HL-60 (cell line): ENCODE results near the gene NATD1.

Experiments
- DNase-seq, 2 experiments: peaks; one replicate each; pipeline ENCODE4 v3.0.0-alpha.2; 2010 to 2020; ENCODE audit warnings: low read depth in 1 of 2, low spot score in 1 of 2
- H3K27ac ChIP-seq: fragments of 250-450 bp; sonication (Bioruptor Pico); replicated peaks from 2 replicates; pipeline ENCODE4 v1.5.1; 2020; ENCODE audit warnings: mild to moderate bottlenecking, moderate library complexity
- H3K27me3 ChIP-seq: fragments of 250-450 bp; sonication (Bioruptor Pico); 2 replicates; pipeline ENCODE4 v1.5.1; 2021; ENCODE audit warnings: mild to moderate bottlenecking, moderate library complexity; ENCODE audit not compliant: insufficient read depth, poor library complexity, severe bottlenecking
- H3K4me3 ChIP-seq: replicated peaks from 2 replicates; pipeline ENCODE4 v1.5.1; 2011; ENCODE audit warnings: mild to moderate bottlenecking, control low read depth, low read length; ENCODE audit not compliant: insufficient read depth
- GABPA ChIP-seq: IDR thresholded peaks from 2 replicates; pipeline ENCODE4 v1.6.1; 2012; ENCODE audit warnings: low read depth
- POLR2AphosphoS5 ChIP-seq: IDR thresholded peaks from 2 replicates; pipeline ENCODE4 v1.6.1; 2012; ENCODE audit warnings: low read depth
- REST ChIP-seq: IDR thresholded peaks from 2 replicates; pipeline ENCODE4 v1.6.1; 2012; ENCODE audit warnings: low read depth; ENCODE audit not compliant: insufficient replicate concordance
- SPI1 ChIP-seq: IDR thresholded peaks from 2 replicates; pipeline ENCODE4 v1.6.1; 2012; ENCODE audit warnings: low read depth, mild to moderate bottlenecking, borderline replicate concordance
- TF ChIP-seq, protein P1 (sequence below): IDR thresholded peaks from one replicate; pipeline ENCODE4 v1.5.1; 2011; ENCODE audit warnings: low read length, control low read depth, inconsistent platforms; ENCODE audit not compliant: insufficient read depth

The NATD1 gene

GRCh38 chr17:21299981-21300600 is 46.9 kb upstream of the NATD1 start:
- Histone ChIP-seq H3K27me3 (no peaks in the 10 kb centered on the region), H3K4me3 (no peak overlapping the region), H3K27ac (no peak overlapping the region)
- DNase-seq, result no peak
- TF ChIP-seq POLR2AphosphoS5 (0 out of 2 replicates have a peak, but pooled peaks have one; percentile 8), REST (no peak)

DNA sequence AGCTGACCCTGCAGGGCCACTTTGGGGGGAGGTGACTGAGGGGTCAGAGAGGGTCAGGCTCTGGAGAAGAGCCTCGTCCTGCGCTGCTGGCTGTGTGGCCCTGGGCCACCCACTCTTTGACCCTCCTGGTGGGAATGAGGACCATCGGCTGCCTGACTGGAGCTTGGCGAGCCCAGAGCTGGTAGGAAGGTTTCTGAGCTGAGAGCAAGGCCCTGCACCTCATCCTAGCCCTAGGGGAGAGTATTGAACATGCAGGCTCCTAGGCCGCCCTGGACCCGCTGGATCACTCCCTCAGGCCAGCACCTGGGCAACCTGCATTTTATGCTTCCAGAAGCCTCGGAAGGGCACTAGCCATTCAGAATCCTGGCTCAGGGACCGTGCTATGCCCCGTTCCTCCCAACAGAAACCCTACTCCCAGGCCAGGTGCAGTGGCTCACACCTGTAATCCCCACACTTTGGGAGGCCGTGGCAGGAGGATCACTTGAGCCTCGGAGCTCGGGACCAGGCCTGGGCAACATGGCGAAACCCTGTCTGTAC is 45.8 kb upstream of the NATD1 start:
- H3K27ac ChIP-seq, result no peak overlapping the region
- TF ChIP-seq POLR2AphosphoS5, result no peak
- TF ChIP-seq GABPA, result no peak
- TF ChIP-seq SPI1, result no peak
- no peak for TF ChIP-seq REST
- TF ChIP-seq, protein P1, sequence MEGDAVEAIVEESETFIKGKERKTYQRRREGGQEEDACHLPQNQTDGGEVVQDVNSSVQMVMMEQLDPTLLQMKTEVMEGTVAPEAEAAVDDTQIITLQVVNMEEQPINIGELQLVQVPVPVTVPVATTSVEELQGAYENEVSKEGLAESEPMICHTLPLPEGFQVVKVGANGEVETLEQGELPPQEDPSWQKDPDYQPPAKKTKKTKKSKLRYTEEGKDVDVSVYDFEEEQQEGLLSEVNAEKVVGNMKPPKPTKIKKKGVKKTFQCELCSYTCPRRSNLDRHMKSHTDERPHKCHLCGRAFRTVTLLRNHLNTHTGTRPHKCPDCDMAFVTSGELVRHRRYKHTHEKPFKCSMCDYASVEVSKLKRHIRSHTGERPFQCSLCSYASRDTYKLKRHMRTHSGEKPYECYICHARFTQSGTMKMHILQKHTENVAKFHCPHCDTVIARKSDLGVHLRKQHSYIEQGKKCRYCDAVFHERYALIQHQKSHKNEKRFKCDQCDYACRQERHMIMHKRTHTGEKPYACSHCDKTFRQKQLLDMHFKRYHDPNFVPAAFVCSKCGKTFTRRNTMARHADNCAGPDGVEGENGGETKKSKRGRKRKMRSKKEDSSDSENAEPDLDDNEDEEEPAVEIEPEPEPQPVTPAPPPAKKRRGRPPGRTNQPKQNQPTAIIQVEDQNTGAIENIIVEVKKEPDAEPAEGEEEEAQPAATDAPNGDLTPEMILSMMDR, result no peak
- H3K4me3 ChIP-seq, result no peak overlapping the region
- H3K27me3 ChIP-seq, result no peaks in the 10 kb centered on the region
- no peak for DNase-seq

DNA sequence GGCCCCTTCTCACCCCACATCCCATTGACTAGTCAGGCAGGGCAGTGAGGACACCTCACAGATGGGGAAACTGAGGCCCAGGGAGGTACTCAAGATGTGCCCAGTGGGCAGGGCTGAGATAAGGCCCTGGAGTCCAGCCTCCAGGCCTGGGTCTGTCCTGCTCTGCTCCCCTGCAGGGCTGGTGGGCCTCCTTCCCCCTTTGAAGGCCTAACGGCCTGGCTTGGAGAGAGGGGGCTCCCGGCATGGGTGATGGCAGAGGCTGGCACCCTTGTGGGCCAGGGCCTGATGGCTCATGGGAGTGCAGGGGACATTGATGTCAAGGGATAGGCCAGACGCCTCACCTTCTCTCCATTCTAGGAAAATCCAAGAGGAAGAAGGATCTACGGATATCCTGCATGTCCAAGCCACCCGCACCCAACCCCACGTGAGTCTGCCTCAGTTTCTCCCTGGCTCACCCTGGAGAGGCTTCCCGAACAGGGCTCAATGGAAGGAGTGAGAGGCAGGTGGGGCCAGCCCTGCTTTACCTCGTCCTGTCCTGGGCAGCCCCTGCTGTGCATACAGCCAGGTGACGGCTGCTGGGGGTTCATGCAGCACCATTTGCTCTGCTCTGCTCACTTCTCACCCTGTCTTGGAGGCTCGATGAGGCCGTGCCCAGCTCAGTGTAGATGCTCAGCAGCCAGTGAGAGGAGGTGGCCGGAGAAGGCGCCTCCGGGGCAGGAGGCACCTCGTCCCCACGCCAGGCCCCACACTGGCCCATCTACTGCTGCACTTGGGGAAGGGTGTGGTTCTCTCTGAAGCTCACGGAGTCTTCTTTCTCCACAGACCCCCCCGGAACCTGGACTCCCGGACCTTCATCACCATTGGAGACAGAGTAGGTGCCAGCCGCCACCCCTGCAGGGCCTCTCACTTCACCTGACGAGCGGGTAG is 45.1 kb upstream of the NATD1 start:
- H3K27ac ChIP-seq, result no peak overlapping the region
- DNase-seq, result no peak

More for the DNA sequence above, 45.1 kb upstream of the NATD1 start:
- no peaks in the 10 kb centered on the region for H3K27me3 ChIP-seq
- no peak overlapping the region for H3K4me3 ChIP-seq
- TF ChIP-seq, protein P1, result no peak
- TF ChIP-seq REST (no peak), GABPA (no peak), SPI1 (no peak), POLR2AphosphoS5 (no peak)
